GM12874 (cell line): Measurements from ENCODE around the gene EPM2A.

Source experiments
- CTCF ChIP-seq: IDR thresholded peaks from 2 replicates; pipeline ENCODE4 v1.5.1; 2011; ENCODE audit warnings: low read depth, mild to moderate bottlenecking, control low read depth, low read length, moderate library complexity; ENCODE audit not compliant: insufficient read depth

Gene EPM2A

DNA sequence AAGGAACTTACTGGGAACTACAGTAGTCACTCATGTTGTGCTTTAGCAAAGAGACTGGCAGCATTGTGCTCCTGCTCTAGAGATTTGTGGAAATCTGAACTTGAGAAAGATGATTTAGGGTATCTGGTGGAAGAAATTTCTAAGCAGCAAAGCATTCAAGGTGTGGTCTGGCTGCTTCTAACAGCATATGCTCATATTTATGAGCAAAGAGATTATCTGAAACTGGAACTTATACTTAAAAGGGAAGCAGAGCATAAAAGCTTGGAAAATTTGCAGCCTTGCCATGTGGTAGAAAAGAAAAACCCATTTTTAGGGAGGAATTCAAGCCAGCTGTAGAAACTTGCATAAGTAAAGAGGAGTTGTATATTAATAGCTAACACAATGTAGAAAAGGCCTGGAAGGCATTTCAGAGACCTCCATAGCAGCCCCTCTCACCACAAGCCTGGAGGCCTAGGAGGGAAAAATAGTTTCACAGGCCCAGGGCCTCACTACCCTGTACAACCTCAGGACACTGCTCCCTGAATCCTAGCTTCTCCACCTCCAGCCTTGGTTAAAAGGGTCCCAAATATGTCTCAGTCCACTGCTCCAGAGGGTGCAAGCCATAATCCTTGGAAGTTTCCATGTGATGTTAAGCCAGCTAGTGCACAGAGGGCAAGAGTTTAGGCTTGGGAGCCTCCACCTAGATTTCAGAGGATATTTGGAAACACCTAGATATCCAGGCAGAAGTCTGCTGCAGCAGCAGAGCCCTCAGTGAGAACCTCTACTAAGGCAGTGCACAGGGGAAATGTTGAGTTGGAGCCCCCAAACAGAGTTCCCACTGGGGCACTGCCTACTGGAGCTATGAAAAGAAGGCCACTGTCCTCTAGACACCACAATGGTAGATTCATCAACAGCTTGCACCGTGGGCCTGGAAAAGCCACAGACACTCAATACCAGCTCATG lies 6.6 kb downstream of the EPM2A start:
- TF ChIP-seq CTCF: no peak

- TF ChIP-seq CTCF: no peak
Measured at GRCh38 chr6:145727817-145728388, 7.4 kb downstream of the EPM2A start.

GRCh38 chr6:145725570-145725969 lies 9.8 kb downstream of the EPM2A start:
- no peak for TF ChIP-seq CTCF

- TF ChIP-seq CTCF: no peak
Measured at GRCh38 chr6:145723646-145724045, 11.7 kb downstream of the EPM2A start.

DNA sequence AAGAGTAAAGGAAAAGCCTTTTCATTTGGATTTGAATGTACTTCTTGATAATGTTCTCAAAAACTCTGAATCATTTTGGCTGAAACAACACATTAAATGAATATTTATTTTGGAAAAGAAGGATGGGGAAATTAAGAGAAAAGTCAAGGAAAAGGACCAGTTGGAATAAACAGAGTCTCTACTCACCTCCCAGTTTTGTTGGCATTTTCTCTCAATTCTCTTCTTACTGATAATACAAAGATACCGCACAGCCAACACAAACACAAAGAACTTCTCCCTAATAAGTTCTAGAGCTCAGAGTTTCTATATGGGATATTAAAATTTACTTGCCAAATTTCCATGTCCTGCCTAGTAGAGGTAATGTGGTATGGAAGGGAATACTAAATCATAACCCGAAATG lies 13.1 kb downstream of the EPM2A start:
- no peak for TF ChIP-seq CTCF

- no peak for TF ChIP-seq CTCF
Measured at GRCh38 chr6:145721144-145721543, 14.2 kb downstream of the EPM2A start.

GRCh38 chr6:145715426-145715825 lies 19.9 kb downstream of the EPM2A start:
- TF ChIP-seq CTCF: no peak
